ENCODE data around the gene SPINT2. TPM values are rescaled to one million over a fixed set of nuclear protein-coding genes. Genes with fewer than 3 reads are reported as not detected.

SPINT2 gene
- polyA plus RNA-seq, 2 of the 4 experiments (the other 2 are of a cell fraction) = 291 to 343 TPM

- peak; percentile 43 for FAIRE-seq
- H3K4me2 ChIP-seq = no peak overlapping the region
- no peaks in the 10 kb centered on the region for H3K9me3 ChIP-seq
- no peak for DNase-seq (ENCODE audit: low read depth in 1 of 2, low spot score in 1 of 2)
- no peak overlapping the region for H3K4me3 ChIP-seq
- no peak overlapping the region for H3K27ac ChIP-seq
- no peak for ATAC-seq
- CTCF ChIA-PET = interaction anchor here (0.5 to 10.1 kb wide), 8 partner anchors 24 to 407 kb away, joined by 3 to 76 read pairs (median 11); partner anchors contain the start of genes CATSPERG and PPP1R14A
- 97% methylated on average over 3 of the region's 3 CpGs for WGBS (ENCODE audit: missing lambda C conversion rate)
- peaks cover 18% of the 10 kb centered on the region for H3K4me1 ChIP-seq
- 0 out of 2 replicates have a peak, but pooled peaks have one; percentile 62 for TF ChIP-seq TFCP2L1 (CRISPR knock-in tag; IDR thresholded peaks at IDR 0.05)
- TF ChIP-seq POLR2A (IDR thresholded peaks at IDR 0.05; ENCODE audit: low read length) = peak; percentile 10; the same call in 1 of the 2 replicates
- TF ChIP-seq POLR2AphosphoS2 (conservative IDR thresholded peaks at IDR 0.05; ENCODE audit: low read length) = peak; percentile 31; the same call in 1 of the 2 replicates
- TF ChIP-seq FOXS1 (CRISPR knock-in tag; IDR thresholded peaks at IDR 0.05) = no peak
- TF ChIP-seq RFX5 (IDR thresholded peaks at IDR 0.05) = no peak
- no peak for TF ChIP-seq HES2 (IDR thresholded peaks at IDR 0.05)
- POLR2A ChIA-PET = interaction anchor here (0.5 to 0.7 kb wide), 2 partner anchors 32 to 484 kb away, joined by 3 to 19 read pairs; no protein-coding TSS in a partner anchor
These were observed 45.4 kb downstream of the SPINT2 start for GRCh38 chr19:38309615-38310278.

GRCh38 chr19:38310279-38310670 lies 45.9 kb downstream of the SPINT2 start:
- POLR2A ChIA-PET = no interaction called here
- FAIRE-seq (no peak), DNase-seq (ENCODE audit: low read depth in 1 of 2, low spot score in 1 of 2) (no peak), ATAC-seq (no peak)
- Histone ChIP-seq H3K9me3 (no peaks in the 10 kb centered on the region), H3K27ac (no peak overlapping the region), H3K4me2 (no peak overlapping the region), H3K4me3 (no peak overlapping the region), H3K4me1 (peaks cover 22% of the 10 kb centered on the region)
- WGBS (ENCODE audit: missing lambda C conversion rate) = 95% methylated on average over 2 of the region's 2 CpGs
- TF ChIP-seq RCOR1 (IDR thresholded peaks at IDR 0.05; ENCODE audit: low read depth, low read length) (no peak), POLR2A (IDR thresholded peaks at IDR 0.05; ENCODE audit: low read length) (no peak)
- CTCF ChIA-PET = interaction anchor here (0.5 to 10.1 kb wide), 16 partner anchors 16 to 429 kb away, joined by 3 to 76 read pairs (median 5); partner anchors contain the start of genes CATSPERG and PPP1R14A

GRCh38 chr19:38310986-38311385 lies 46.6 kb downstream of the SPINT2 start:
- TF ChIP-seq EHMT2 (IDR thresholded peaks at IDR 0.05; ENCODE audit: low read depth) (no peak), ZC3H11A (IDR thresholded peaks at IDR 0.05) (no peak), EP300 (IDR thresholded peaks at IDR 0.05) (no peak), HMGXB4 (CRISPR knock-in tag; IDR thresholded peaks at IDR 0.05; ENCODE audit: borderline replicate concordance) (no peak), CEBPB (IDR thresholded peaks at IDR 0.05) (no peak), FOSL2 (IDR thresholded peaks at IDR 0.05) (no peak), FOSL2 (CRISPR knock-in tag; IDR thresholded peaks at IDR 0.05) (no peak), CBX2 (IDR thresholded peaks at IDR 0.05; ENCODE audit: borderline replicate concordance, low read depth) (no peak), ELK1 (IDR thresholded peaks at IDR 0.05; ENCODE audit: low read depth, low read length) (no peak), BHLHE40 (IDR thresholded peaks at IDR 0.05; ENCODE audit: low read depth, low read length) (no peak), POLR2A (IDR thresholded peaks at IDR 0.05; ENCODE audit: low read length) (no peak), MAFK (IDR thresholded peaks at IDR 0.05; ENCODE audit: partially characterized antibody) (no peak)
- ATAC-seq = no peak
- ChIA-PET POLR2A (interaction anchor here (0.7 kb wide), 1 partner anchor 55 kb away, joined by 3 read pairs; no protein-coding TSS in a partner anchor), CTCF (interaction anchor here (0.5 to 10.1 kb wide), 16 partner anchors 17 to 430 kb away, joined by 3 to 76 read pairs (median 5); partner anchors contain the start of genes CATSPERG and PPP1R14A)
- no peak overlapping the region for H3K27ac ChIP-seq
- FAIRE-seq = peak; percentile 68
- peaks cover 16% of the 10 kb centered on the region for H3K4me1 ChIP-seq
- H3K9me3 ChIP-seq = no peaks in the 10 kb centered on the region
- DNase-seq (ENCODE audit: low read depth in 1 of 2, low spot score in 1 of 2) = no peak
- H3K4me3 ChIP-seq = no peak overlapping the region
- WGBS (ENCODE audit: missing lambda C conversion rate) = 92% methylated on average over 6 of the region's 6 CpGs
- H3K4me2 ChIP-seq = no peak overlapping the region
